HepG2 (cell line): Measurements from ENCODE around the gene MAPK8IP1. TPM values are rescaled to one million over a fixed set of nuclear protein-coding genes. Genes with fewer than 3 reads are reported as not detected.

Experiments
- ERF ChIP-seq: IDR thresholded peaks from 2 replicates; pipeline ENCODE4 v1.6.1; 2018; ENCODE audit warnings: missing biosample characterization, missing genetic modification reagents
- IRX3 ChIP-seq: sonication (generic); formaldehyde crosslinking; IDR thresholded peaks from 2 replicates; pipeline ENCODE4 v1.8.1; 2023; ENCODE audit warnings: mild to moderate bottlenecking, low read depth, missing genetic modification reagents, borderline replicate concordance
- KLF16 ChIP-seq, 2 experiments: sonication (generic) in 1 of 2; formaldehyde crosslinking in 1 of 2; IDR thresholded peaks; 2 replicates each; pipeline versions ENCODE4 v1.6.1 to v1.8.0; 2016 to 2023; ENCODE audit warnings: missing genetic modification reagents in 2 of 2, missing compliant biosample characterization in 1 of 2
- MED13 ChIP-seq: sonication (generic); formaldehyde crosslinking; IDR thresholded peaks from 2 replicates; pipeline ENCODE4 v1.5.0; 2020; ENCODE audit warnings: missing genetic modification reagents
- MLLT10 ChIP-seq: sonication (generic); formaldehyde crosslinking; IDR thresholded peaks from 2 replicates; pipeline ENCODE4 v1.4.0; 2020; ENCODE audit warnings: missing genetic modification reagents
- PRPF4 ChIP-seq: fragments of 200-400 bp; formaldehyde crosslinking; IDR thresholded peaks from 2 replicates; pipeline ENCODE4 v1.6.1; 2016; ENCODE audit warnings: low read length, low read depth; ENCODE audit not compliant: poor library complexity, severe bottlenecking
- TAF1 ChIP-seq: sonication (generic); formaldehyde crosslinking; IDR thresholded peaks from 2 replicates; pipeline ENCODE4 v1.4.0; 2020; ENCODE audit warnings: missing genetic modification reagents
- ZBTB10 ChIP-seq: sonication (generic); formaldehyde crosslinking; IDR thresholded peaks from 2 replicates; pipeline ENCODE4 v1.4.0; 2020; ENCODE audit warnings: missing genetic modification reagents, borderline replicate concordance
- ZNF496 ChIP-seq: sonication (generic); formaldehyde crosslinking; IDR thresholded peaks from 2 replicates; pipeline ENCODE4 v1.8.1; 2023; ENCODE audit warnings: mild to moderate bottlenecking, moderate library complexity, missing genetic modification reagents; ENCODE audit not compliant: insufficient replicate concordance
- ZNF639 ChIP-seq: conservative IDR thresholded peaks from 2 replicates; pipeline ENCODE4 v1.6.1; 2018; ENCODE audit warnings: missing genetic modification reagents
- ZNF83 ChIP-seq: sonication (generic); formaldehyde crosslinking; IDR thresholded peaks from 2 replicates; pipeline ENCODE4 v1.4.0; 2020; ENCODE audit warnings: missing genetic modification reagents, mild to moderate bottlenecking, borderline replicate concordance
- polyA plus RNA-seq, 8 experiments: library from polyadenylated mRNA; depleted of rRNA in 3 of 8; stranded (reverse) in 7 of 8; unstranded in 1 of 8; fragments of >200 nt; fragmentation: Illumina TruSeq in 4 of 8; extraction: Trizol in 4 of 8; gene quantifications; 2 replicates each; pipeline versions ENCODE4 v1.2.1 to v1.2.3, GENCODE V29; 2011 to 2016; ENCODE audit warnings: low read depth in 4 of 8, missing spikeins in 1 of 8, mixed read lengths in 1 of 8; ENCODE audit not compliant: insufficient read depth in 1 of 8
- total RNA-seq, 5 experiments: library from RNA; depleted of rRNA; stranded (reverse); fragments of >200 nt; fragmentation: Illumina TruSeq; extraction: Trizol; gene quantifications; 2 replicates each; pipeline ENCODE4 v1.2.3, GENCODE V29; 2016; ENCODE audit warnings: low read depth in 1 of 5

The MAPK8IP1 gene
- total and polyA plus RNA-seq, 2 of the 13 experiments (the other 11 are each of a cell fraction or from before 2014, with no cell fraction given), result 2.2 to 4.2 TPM

GRCh38 chr11:45848654-45849081 is 36.8 kb upstream of the MAPK8IP1 start (continued):
- TF ChIP-seq MED13 (CRISPR knock-in tag) (no peak), IRX3 (CRISPR knock-in tag) (no peak), ERF (CRISPR knock-in tag) (no peak), TAF1 (no peak), ZBTB10 (CRISPR knock-in tag) (no peak), ZNF639 (CRISPR knock-in tag) (no peak), MLLT10 (CRISPR knock-in tag) (no peak), ZNF83 (CRISPR knock-in tag) (no peak), ZNF496 (CRISPR knock-in tag) (no peak), KLF16 (CRISPR knock-in tag; IDR thresholded peaks at IDR 0.05) (no peak), PRPF4 (no peak)
